Measurements from ENCODE around the gene APEX2.
A peak's percentile ranks its signal among the peaks of the same experiment; 100 is the strongest.
"Not testable (repeated sequence)": the region's sequence is repeated elsewhere in the genome, so short reads cannot be mapped to it uniquely, and the experiment has no call there.

APEX2 gene

GRCh38 chrX:54999717-55000598 is at the start of gene APEX2:
Gene APEX2 (plus strand): TSS chrX:55000363. CDS start chrX:55000423, 60 bp downstream.
- peak; percentile 90 for DNase-seq

GRCh38 chrX:54950730-54951375 is 49.3 kb upstream of the APEX2 start:
- no peak for DNase-seq

GRCh38 chrX:54961750-54962149 is 38.4 kb upstream of the APEX2 start:
- no peak for DNase-seq

GRCh38 chrX:54964766-54965497 is 35.2 kb upstream of the APEX2 start:
- no peak for DNase-seq

GRCh38 chrX:54977387-54977786 is 22.8 kb upstream of the APEX2 start:
- no peak for DNase-seq

GRCh38 chrX:54978448-54978847 is 21.7 kb upstream of the APEX2 start:
- DNase-seq = no peak

- DNase-seq = no peak
Observed at GRCh38 chrX:54979432-54979831, 20.7 kb upstream of the APEX2 start.

- DNase-seq = no peak
Observed at GRCh38 chrX:54980334-54980733, 19.8 kb upstream of the APEX2 start.

- DNase-seq = not testable (repeated sequence)
Observed at GRCh38 chrX:54983306-54983705, 16.9 kb upstream of the APEX2 start.

GRCh38 chrX:54991706-54992105 is 8.5 kb upstream of the APEX2 start:
- no peak for DNase-seq

GRCh38 chrX:54992911-54993622 is 7.1 kb upstream of the APEX2 start:
- DNase-seq = no peak

GRCh38 chrX:54994099-54994498 is 6.1 kb upstream of the APEX2 start, which contains the start of gene PFKFB1:
Gene PFKFB1 (minus strand): TSS chrX:54994188. CDS start chrX:54994007, 181 bp downstream.
- DNase-seq = no peak

GRCh38 chrX:54994668-54995351 is 5.4 kb upstream of the APEX2 start:
- DNase-seq = no peak

- DNase-seq = no peak
Observed at GRCh38 chrX:54995621-54996020, 4.5 kb upstream of the APEX2 start.

GRCh38 chrX:55004231-55004630 is 4.1 kb downstream of the APEX2 start:
- DNase-seq = no peak

- DNase-seq = no peak
Observed at GRCh38 chrX:55005256-55005655, 5.1 kb downstream of the APEX2 start.

- DNase-seq = no peak
Observed at GRCh38 chrX:55006827-55007621, 6.9 kb downstream of the APEX2 start.

- no peak for DNase-seq
Observed at GRCh38 chrX:55007656-55008055, 7.5 kb downstream of the APEX2 start.

GRCh38 chrX:55008571-55009358 is 8.6 kb downstream of the APEX2 start:
- no peak for DNase-seq

- DNase-seq = no peak
Observed at GRCh38 chrX:55011294-55011693, 11.1 kb downstream of the APEX2 start.

Data from NCI-H1694 (cell line).